ENCODE measurements around the gene CPN2.

CPN2 gene

GRCh38 chr3:194365978-194366490, 14.9 kb upstream of the CPN2 start:
- TF ChIP-seq, protein P1, sequence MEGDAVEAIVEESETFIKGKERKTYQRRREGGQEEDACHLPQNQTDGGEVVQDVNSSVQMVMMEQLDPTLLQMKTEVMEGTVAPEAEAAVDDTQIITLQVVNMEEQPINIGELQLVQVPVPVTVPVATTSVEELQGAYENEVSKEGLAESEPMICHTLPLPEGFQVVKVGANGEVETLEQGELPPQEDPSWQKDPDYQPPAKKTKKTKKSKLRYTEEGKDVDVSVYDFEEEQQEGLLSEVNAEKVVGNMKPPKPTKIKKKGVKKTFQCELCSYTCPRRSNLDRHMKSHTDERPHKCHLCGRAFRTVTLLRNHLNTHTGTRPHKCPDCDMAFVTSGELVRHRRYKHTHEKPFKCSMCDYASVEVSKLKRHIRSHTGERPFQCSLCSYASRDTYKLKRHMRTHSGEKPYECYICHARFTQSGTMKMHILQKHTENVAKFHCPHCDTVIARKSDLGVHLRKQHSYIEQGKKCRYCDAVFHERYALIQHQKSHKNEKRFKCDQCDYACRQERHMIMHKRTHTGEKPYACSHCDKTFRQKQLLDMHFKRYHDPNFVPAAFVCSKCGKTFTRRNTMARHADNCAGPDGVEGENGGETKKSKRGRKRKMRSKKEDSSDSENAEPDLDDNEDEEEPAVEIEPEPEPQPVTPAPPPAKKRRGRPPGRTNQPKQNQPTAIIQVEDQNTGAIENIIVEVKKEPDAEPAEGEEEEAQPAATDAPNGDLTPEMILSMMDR (IDR thresholded peaks at IDR 0.05; ENCODE audit: low read depth, low read length) = no peak
- H3K4me3 ChIP-seq (ENCODE audit: low read depth, low read length) = no peak overlapping the region

DNA sequence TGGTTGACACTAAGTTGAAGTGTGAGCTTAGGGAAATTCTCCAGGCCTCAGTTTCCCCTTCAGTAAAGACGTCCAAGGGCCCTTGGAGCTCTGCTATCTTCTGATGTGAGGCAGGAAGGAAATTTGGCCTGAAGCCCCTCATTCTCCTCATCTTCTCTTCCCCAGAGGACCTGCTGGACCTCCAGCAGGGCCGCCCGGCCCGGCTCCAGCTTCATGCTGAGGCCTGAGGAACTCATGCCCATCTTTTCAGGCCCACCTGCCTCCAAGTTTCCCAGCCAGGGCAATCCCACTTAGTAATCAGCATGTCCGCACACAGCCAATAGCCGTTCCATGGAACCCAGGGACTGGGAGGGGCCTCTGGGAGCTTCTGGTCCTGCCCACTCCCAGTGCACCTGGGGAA, 14.4 kb upstream of the CPN2 start:
- TF ChIP-seq, protein P1 (IDR thresholded peaks at IDR 0.05; ENCODE audit: low read depth, low read length) = no peak
- no peak overlapping the region for H3K4me3 ChIP-seq (ENCODE audit: low read depth, low read length)

GRCh38 chr3:194364652-194365434, 13.7 kb upstream of the CPN2 start:
- no peak overlapping the region for H3K4me3 ChIP-seq (ENCODE audit: low read depth, low read length)
- TF ChIP-seq, protein P1 (IDR thresholded peaks at IDR 0.05; ENCODE audit: low read depth, low read length) = no peak

DNA sequence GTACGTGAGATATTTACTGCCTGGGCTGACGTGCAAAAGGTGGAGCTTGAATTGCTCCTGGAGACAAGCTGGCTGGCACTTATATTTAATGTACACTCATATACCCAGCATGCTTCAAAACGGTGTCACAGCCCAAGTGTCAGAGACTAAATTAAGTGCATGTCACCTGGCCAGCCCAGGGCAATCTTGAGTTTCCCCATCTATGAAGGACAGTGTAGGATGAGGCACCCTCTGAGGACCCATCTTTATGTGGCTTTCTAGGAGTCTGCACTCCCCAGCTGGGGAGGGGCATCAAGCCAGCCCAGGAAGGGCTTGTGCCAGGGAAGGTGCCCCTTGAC, 13.2 kb upstream of the CPN2 start:
- H3K4me3 ChIP-seq (ENCODE audit: low read depth, low read length) = no peak overlapping the region
- TF ChIP-seq, protein P1 (IDR thresholded peaks at IDR 0.05; ENCODE audit: low read depth, low read length) = no peak

DNA sequence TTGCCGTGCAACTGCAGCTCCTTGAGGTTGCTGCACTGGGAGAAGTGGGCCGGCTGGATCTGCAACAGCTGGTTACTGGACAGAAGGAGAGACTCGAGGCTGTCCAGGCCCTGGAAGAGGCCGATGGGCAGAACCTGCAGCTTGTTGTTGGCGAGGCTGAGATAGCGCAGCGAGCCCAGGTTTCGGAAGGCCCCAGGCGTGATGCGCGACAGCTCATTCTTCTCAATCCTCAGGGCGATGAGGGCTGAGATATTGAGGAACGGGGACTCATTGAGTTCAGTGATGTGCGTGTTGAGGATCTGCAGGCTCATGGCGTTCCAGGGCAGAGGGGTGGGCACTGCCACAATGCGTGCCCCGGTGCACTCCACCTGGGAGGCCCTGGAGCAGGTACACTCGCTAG, 9.4 kb upstream of the CPN2 start:
- no peak overlapping the region for H3K4me3 ChIP-seq (ENCODE audit: low read depth, low read length)
- TF ChIP-seq, protein P1 (IDR thresholded peaks at IDR 0.05; ENCODE audit: low read depth, low read length) = no peak

DNA sequence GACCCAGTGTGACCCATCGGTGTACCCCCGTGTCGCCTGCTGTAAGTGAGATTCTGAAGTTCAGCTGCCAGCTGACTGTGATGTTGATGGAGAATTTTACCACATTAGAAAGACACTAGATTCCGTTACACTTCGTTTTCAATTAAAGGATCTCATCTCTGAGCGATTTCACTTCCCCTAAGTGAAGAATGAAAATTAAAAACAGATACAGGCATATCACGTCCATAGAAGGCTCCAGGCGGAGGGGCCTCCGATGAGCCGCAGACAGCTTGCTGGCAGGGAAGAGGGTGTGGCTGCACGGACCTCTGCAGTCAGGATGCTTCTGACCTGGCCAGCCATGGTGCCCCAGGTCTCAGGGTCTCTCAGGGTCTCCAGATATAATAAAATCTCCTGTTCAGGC, 6.6 kb upstream of the CPN2 start:
- TF ChIP-seq, protein P1 (IDR thresholded peaks at IDR 0.05; ENCODE audit: low read depth, low read length) = no peak
- no peak overlapping the region for H3K4me3 ChIP-seq (ENCODE audit: low read depth, low read length)

DNA sequence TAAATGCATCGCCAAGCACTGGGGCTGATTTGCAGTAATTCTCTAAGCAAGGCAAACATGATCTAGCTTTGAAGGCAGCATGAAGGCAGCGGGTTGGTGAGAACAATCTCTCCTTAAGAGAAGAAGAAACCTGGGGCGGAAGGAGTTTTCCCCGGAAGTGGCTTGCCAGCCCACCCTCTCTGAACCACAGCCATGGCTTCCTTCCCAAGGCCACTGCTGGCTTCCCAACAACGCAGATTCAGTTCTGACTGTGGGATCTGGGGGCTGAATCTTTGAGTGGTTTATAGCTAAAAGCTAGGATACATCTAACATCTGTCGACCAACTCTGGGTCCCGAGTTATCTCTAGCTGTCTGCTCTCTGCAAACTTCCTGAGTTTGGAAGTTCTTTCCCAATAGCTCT, 4.3 kb upstream of the CPN2 start:
- TF ChIP-seq, protein P1 (IDR thresholded peaks at IDR 0.05; ENCODE audit: low read depth, low read length) = no peak
- H3K4me3 ChIP-seq (ENCODE audit: low read depth, low read length) = no peak overlapping the region
